Tibial nerve (tissue), 3 donors: ENCODE data around the gene SSH2.

Source experiments
- POLR2A ChIP-seq, 2 donors: fragments of 450-650 bp; IDR thresholded peaks; one replicate each; pipeline ENCODE4 v1.6.1; 2017; ENCODE audit warnings: antibody characterized with exemption in 2 of 2, mild to moderate bottlenecking in 2 of 2, moderate library complexity in 2 of 2
- TF ChIP-seq, protein P1 (sequence below), 5 experiments: fragments of 200-600 bp in 3 of 5; fragments of 450-650 bp in 2 of 5; sonication (generic) in 3 of 5; IDR thresholded peaks; one replicate each; pipeline ENCODE4 v1.5.1; 2016 to 2019; ENCODE audit warnings: antibody characterized with exemption in 5 of 5, mild to moderate bottlenecking in 3 of 5, moderate library complexity in 2 of 5

DNA sequence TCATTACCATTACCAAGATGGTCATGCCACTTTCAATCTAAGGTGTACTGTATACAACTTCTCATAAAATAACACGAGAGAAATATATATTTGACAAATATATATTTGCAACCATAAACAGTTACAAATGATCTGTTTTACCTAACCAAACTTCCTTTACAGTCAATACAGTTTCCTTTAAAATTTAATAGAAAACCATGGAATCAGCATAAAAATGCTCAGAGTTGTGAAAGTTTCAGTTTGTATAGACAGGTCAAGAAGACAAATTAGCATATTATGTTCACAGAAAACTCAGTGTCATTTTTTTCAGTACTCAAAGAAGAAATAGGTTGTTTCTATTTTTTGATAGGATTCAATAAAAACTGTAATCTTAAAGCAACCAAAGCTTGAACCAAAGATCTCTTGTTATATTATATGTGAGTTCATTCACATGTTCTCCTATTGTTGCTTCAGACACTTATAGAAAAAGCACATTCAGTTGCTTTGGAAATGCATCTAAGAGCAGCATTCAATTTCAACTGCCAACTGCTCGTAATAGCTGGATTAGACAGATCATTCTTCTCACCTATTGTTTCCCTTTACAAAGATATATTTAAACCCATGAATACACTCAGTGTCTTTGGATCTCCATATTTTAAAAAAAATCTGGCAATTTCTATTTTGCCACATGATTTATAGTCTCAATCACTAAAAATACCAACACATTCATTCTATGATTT is 15.1 kb downstream of the SSH2 start:
- TF ChIP-seq, protein P1, sequence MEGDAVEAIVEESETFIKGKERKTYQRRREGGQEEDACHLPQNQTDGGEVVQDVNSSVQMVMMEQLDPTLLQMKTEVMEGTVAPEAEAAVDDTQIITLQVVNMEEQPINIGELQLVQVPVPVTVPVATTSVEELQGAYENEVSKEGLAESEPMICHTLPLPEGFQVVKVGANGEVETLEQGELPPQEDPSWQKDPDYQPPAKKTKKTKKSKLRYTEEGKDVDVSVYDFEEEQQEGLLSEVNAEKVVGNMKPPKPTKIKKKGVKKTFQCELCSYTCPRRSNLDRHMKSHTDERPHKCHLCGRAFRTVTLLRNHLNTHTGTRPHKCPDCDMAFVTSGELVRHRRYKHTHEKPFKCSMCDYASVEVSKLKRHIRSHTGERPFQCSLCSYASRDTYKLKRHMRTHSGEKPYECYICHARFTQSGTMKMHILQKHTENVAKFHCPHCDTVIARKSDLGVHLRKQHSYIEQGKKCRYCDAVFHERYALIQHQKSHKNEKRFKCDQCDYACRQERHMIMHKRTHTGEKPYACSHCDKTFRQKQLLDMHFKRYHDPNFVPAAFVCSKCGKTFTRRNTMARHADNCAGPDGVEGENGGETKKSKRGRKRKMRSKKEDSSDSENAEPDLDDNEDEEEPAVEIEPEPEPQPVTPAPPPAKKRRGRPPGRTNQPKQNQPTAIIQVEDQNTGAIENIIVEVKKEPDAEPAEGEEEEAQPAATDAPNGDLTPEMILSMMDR (IDR thresholded peaks at IDR 0.05), result no peak
- no peak for TF ChIP-seq POLR2A (IDR thresholded peaks at IDR 0.05)
